Measurements from ENCODE around the gene MYRIP. TPM values are rescaled to one million over a fixed set of nuclear protein-coding genes. Genes with fewer than 3 reads are reported as not detected.

Gene MYRIP
- total and polyA plus RNA-seq, 2 of the 4 experiments (the other 2 are of a cell fraction) = not detected

DNA sequence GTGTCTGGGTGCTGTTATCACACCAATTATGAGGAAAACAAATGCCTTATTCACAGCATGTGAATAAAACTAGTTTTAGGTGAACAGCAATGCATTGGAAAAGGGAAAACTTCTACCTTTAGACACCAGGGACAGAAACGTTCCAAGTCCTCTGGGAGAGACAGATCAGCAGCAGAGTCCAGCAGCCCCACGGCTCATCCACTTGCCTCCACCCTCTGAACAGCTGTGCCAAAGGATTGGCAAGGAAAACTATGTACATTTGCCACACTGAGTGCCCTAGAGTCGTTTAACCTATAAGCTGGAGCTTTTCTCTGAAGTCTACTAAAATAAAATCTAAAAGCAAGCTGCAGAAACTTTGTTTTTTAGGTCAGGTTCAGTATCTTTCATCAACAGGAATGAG lies 392.4 kb downstream of the MYRIP start:
- H4K8ac ChIP-seq (ENCODE audit: low read depth in 2 of 2, low read length in 2 of 2) = no peak overlapping the region
- DNase-seq = no peak
- H2BK15ac ChIP-seq (ENCODE audit: low read depth, low read length) = no peak overlapping the region
- no peak overlapping the region for H2BK120ac ChIP-seq (ENCODE audit: low read depth, low read length)
- no peaks in the 10 kb centered on the region for H3K9me1 ChIP-seq (ENCODE audit: insufficient read depth, low read length)
- no peak overlapping the region for H3K23ac ChIP-seq (ENCODE audit: low read depth, low read length)
- no peak overlapping the region for H3K4ac ChIP-seq (ENCODE audit: low read depth, low read length)
- intact Hi-C loops (cut with micrococcal nuclease) = no loop called here
- no TSS peak for BruUV-seq (replicated peaks)
- no CpG with 5 or more reads among the region's 3 CpGs for WGBS, 2 experiments (ENCODE audit: extremely low coverage in 2 of 2, insufficient read length in 1 of 2)
- ChIA-PET CTCF (no interaction called here), POLR2A (ENCODE audit: unreplicated experiment) (no interaction called here)
- no peaks in the 10 kb centered on the region for H3K4me1 ChIP-seq (ENCODE audit: control insufficient read depth, insufficient read depth, low read length)
- H3K9me3 ChIP-seq (ENCODE audit: control insufficient read depth, insufficient read depth, low read length) = no peaks in the 10 kb centered on the region
- no peak for TF ChIP-seq SMC3 (IDR thresholded peaks at IDR 0.05; ENCODE audit: low read depth, low read length)
- TF ChIP-seq POLR2A (IDR thresholded peaks at IDR 0.05; ENCODE audit: low read depth, low read length) = no peak
- TF ChIP-seq MAFK (IDR thresholded peaks at IDR 0.05; ENCODE audit: low read depth, low read length) = no peak
- TF ChIP-seq, protein P1, sequence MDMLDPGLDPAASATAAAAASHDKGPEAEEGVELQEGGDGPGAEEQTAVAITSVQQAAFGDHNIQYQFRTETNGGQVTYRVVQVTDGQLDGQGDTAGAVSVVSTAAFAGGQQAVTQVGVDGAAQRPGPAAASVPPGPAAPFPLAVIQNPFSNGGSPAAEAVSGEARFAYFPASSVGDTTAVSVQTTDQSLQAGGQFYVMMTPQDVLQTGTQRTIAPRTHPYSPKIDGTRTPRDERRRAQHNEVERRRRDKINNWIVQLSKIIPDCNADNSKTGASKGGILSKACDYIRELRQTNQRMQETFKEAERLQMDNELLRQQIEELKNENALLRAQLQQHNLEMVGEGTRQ (IDR thresholded peaks at IDR 0.05; ENCODE audit: low read depth, low read length) = no peak
- no peak for TF ChIP-seq RAD21 (IDR thresholded peaks at IDR 0.05; ENCODE audit: low read length)
- TF ChIP-seq CHD1 (IDR thresholded peaks at IDR 0.05; ENCODE audit: low read depth, low read length) = no peak
- TF ChIP-seq RCOR1 (IDR thresholded peaks at IDR 0.05; ENCODE audit: insufficient replicate concordance, low read length) = no peak
- TF ChIP-seq FOS (IDR thresholded peaks at IDR 0.05; ENCODE audit: low read depth, low read length) = no peak
- TF ChIP-seq NFE2L2 (IDR thresholded peaks at IDR 0.05; ENCODE audit: low read depth, low read length) = no peak
- TF ChIP-seq BHLHE40 (IDR thresholded peaks at IDR 0.05; ENCODE audit: low read depth, low read length) = no peak
- no peak overlapping the region for H3K9ac ChIP-seq (ENCODE audit: low read depth, low read length)
- H3K56ac ChIP-seq (ENCODE audit: extremely low read depth, insufficient read depth, low read length) = no peak overlapping the region
- no peak overlapping the region for H2AK9ac ChIP-seq (replicated peaks; ENCODE audit: low read depth, low read length, poor library complexity)
- no peak overlapping the region for H3K18ac ChIP-seq (ENCODE audit: low read depth, low read length)
- H3K27ac ChIP-seq (ENCODE audit: insufficient read depth, low read length) = no peak overlapping the region
- in situ Hi-C loops (cut with MboI; ENCODE audit: low sequenced_read_pairs) = no loop called here
- H3K79me1 ChIP-seq (ENCODE audit: low read depth in 1 of 2, low read length in 2 of 2) = no peaks in the 10 kb centered on the region
- H3K4me2 ChIP-seq (ENCODE audit: low read depth, low read length) = no peak overlapping the region
- no peak overlapping the region for H2BK5ac ChIP-seq (ENCODE audit: low read depth, low read length, poor library complexity, severe bottlenecking)
- H4K5ac ChIP-seq (ENCODE audit: low read depth, low read length) = no peak overlapping the region
- H4K91ac ChIP-seq (ENCODE audit: insufficient read depth, low read depth, low read length) = no peak overlapping the region
- no peaks in the 10 kb centered on the region for H4K20me1 ChIP-seq (ENCODE audit: insufficient read depth, low read length)
- ATAC-seq (ENCODE audit: low read depth) = no peak
- dilution Hi-C loops (cut with HindIII; ENCODE audit: low sequenced_read_pairs, unreplicated experiment) = no loop called here
- no peak overlapping the region for H2AFZ ChIP-seq (replicated peaks; ENCODE audit: low read length, poor library complexity)
- no peak overlapping the region for H3K4me3 ChIP-seq (ENCODE audit: insufficient read depth, low read depth, low read length)
- H2BK20ac ChIP-seq (ENCODE audit: low read depth, low read length) = no peak overlapping the region
- H2AK5ac ChIP-seq (ENCODE audit: low read depth, low read length) = no peak overlapping the region
- H3K36me3 ChIP-seq (ENCODE audit: control insufficient read depth, insufficient read depth, low read length) = no peaks in the 10 kb centered on the region
- no peak overlapping the region for H3K14ac ChIP-seq (replicated peaks; ENCODE audit: low read depth, low read length)
- no peaks in the 10 kb centered on the region; the same call in 1 of the 2 replicates for H3K27me3 ChIP-seq (ENCODE audit: control insufficient read depth, insufficient read depth, low read length)
